Trophoblast cell (in vitro differentiated cells and primary cell): Measurements from ENCODE around the gene TENM4.

Experiments used
- DNase-seq, 2 donors: peaks; one replicate each; pipeline ENCODE4 v3.0.0-alpha.2; 2016
- H2AFZ ChIP-seq: 2 replicates; pipeline ENCODE4 v1.6.1; 2013; ENCODE audit warnings: low read length, moderate library complexity, mild to moderate bottlenecking; ENCODE audit not compliant: insufficient read depth, poor library complexity
- H2AK5ac ChIP-seq: 2 replicates; pipeline ENCODE4 v1.6.1; 2013; ENCODE audit warnings: mild to moderate bottlenecking, low read length
- H2BK120ac ChIP-seq: 2 replicates; pipeline ENCODE4 v1.6.1; 2013; ENCODE audit warnings: low read length, mild to moderate bottlenecking, moderate library complexity; ENCODE audit not compliant: insufficient read depth, poor library complexity
- H2BK12ac ChIP-seq: 2 replicates; pipeline ENCODE4 v1.6.1; 2013; ENCODE audit warnings: mild to moderate bottlenecking, low read length, moderate library complexity
- H2BK5ac ChIP-seq: 2 replicates; pipeline ENCODE4 v1.6.1; 2013; ENCODE audit warnings: low read length, low read depth, moderate library complexity, mild to moderate bottlenecking; ENCODE audit not compliant: poor library complexity
- H3K14ac ChIP-seq: 2 replicates; pipeline ENCODE4 v1.6.1; 2013; ENCODE audit warnings: mild to moderate bottlenecking, low read length
- H3K18ac ChIP-seq: 2 replicates; pipeline ENCODE4 v1.6.1; 2013; ENCODE audit warnings: mild to moderate bottlenecking, low read length
- H3K23ac ChIP-seq: 2 replicates; pipeline ENCODE4 v1.6.1; 2013; ENCODE audit warnings: low read length
- H3K27ac ChIP-seq: 2 replicates; pipeline ENCODE4 v1.5.1; 2013; ENCODE audit warnings: low read depth, mild to moderate bottlenecking, inconsistent platforms, low read length, moderate library complexity
- H3K27me3 ChIP-seq: 2 replicates; pipeline ENCODE4 v1.6.1; 2013; ENCODE audit warnings: inconsistent platforms, mild to moderate bottlenecking, low read length, moderate library complexity; ENCODE audit not compliant: insufficient read depth
- H3K36me3 ChIP-seq, 2 experiments: 1 replicate in 1 of 2; 2 replicates in 1 of 2; pipeline ENCODE4 v1.6.1; 2013; ENCODE audit warnings: low read length in 2 of 2, mild to moderate bottlenecking in 2 of 2, moderate library complexity in 1 of 2; ENCODE audit not compliant: insufficient read depth in 2 of 2, control insufficient read depth in 1 of 2
- H3K4ac ChIP-seq: 2 replicates; pipeline ENCODE4 v1.6.1; 2013; ENCODE audit warnings: low read depth, mild to moderate bottlenecking, low read length, moderate library complexity
- H3K4me1 ChIP-seq, 2 experiments: 1 replicate in 1 of 2; 2 replicates in 1 of 2; pipeline ENCODE4 v1.6.1; 2013; ENCODE audit warnings: low read length in 2 of 2, mild to moderate bottlenecking in 2 of 2, moderate library complexity in 1 of 2; ENCODE audit not compliant: insufficient read depth in 2 of 2, control insufficient read depth in 1 of 2
- H3K4me2 ChIP-seq: 2 replicates; pipeline ENCODE4 v1.6.1; 2013; ENCODE audit warnings: inconsistent platforms, mild to moderate bottlenecking, low read length, moderate library complexity
- H3K4me3 ChIP-seq: 2 replicates; pipeline ENCODE4 v1.5.1; 2013; ENCODE audit warnings: mild to moderate bottlenecking, low read depth, low read length, inconsistent platforms
- H3K79me1 ChIP-seq: one replicate; pipeline ENCODE4 v1.6.1; 2013; ENCODE audit warnings: low read length
- H3K79me2 ChIP-seq: 2 replicates; pipeline ENCODE4 v1.6.1; 2013; ENCODE audit warnings: low read length, mild to moderate bottlenecking; ENCODE audit not compliant: control insufficient read depth, insufficient read depth, poor library complexity
- H3K9ac ChIP-seq: 2 replicates; pipeline ENCODE4 v1.6.1; 2013; ENCODE audit warnings: mild to moderate bottlenecking, low read length
- H3K9me3 ChIP-seq: 2 replicates; pipeline ENCODE4 v1.6.1; 2013; ENCODE audit warnings: low read depth, mild to moderate bottlenecking, control low read depth, inconsistent platforms, low read length; ENCODE audit not compliant: insufficient read depth
- H4K12ac ChIP-seq: 2 replicates; pipeline ENCODE4 v1.6.1; 2013; ENCODE audit warnings: low read depth, mild to moderate bottlenecking, low read length, moderate library complexity
- H4K8ac ChIP-seq: 2 replicates; pipeline ENCODE4 v1.6.1; 2013; ENCODE audit warnings: low read depth, mild to moderate bottlenecking, low read length, moderate library complexity
- H4K91ac ChIP-seq: one replicate; pipeline ENCODE4 v1.6.1; 2013; ENCODE audit warnings: low read depth, mild to moderate bottlenecking, low read length, moderate library complexity
- WGBS: extraction: QIAGEN DNeasy Blood & Tissue Kit; methylation state at CpG from one replicate; pipeline ENCODE4 v1.1.7; 2013; ENCODE audit warnings: missing lambda C conversion rate; ENCODE audit not compliant: insufficient read length, insufficient coverage; ENCODE audit errors: extremely low coverage; 5-methylcytosine and 5-hydroxymethylcytosine counted together

The TENM4 gene

GRCh38 chr11:78744202-78744601 is 696.6 kb downstream of the TENM4 start:
- no peak overlapping the region for H3K23ac ChIP-seq
- no peak overlapping the region for H2BK12ac ChIP-seq
- H3K4ac ChIP-seq, result no peak overlapping the region
- no peak overlapping the region for H3K9ac ChIP-seq
- no peak overlapping the region for H3K4me2 ChIP-seq
- no peak overlapping the region for H4K8ac ChIP-seq
- no peak overlapping the region for H2BK120ac ChIP-seq
- H3K14ac ChIP-seq, result no peak overlapping the region
- H3K18ac ChIP-seq, result no peak overlapping the region
- no peak overlapping the region for H2BK5ac ChIP-seq
- H4K91ac ChIP-seq, result no peak overlapping the region
- H3K4me3 ChIP-seq, result no peak overlapping the region
- no peak overlapping the region for H4K12ac ChIP-seq
- no peaks in the 10 kb centered on the region for H3K79me2 ChIP-seq
- peaks cover 15 to 27% of the 10 kb centered on the region in 2 experiments for H3K36me3 ChIP-seq
- peaks cover 2% of the 10 kb centered on the region for H3K9me3 ChIP-seq
- no peaks in the 10 kb centered on the region for H3K79me1 ChIP-seq
- no peaks in the 10 kb centered on the region for H3K27me3 ChIP-seq
- no CpG with 5 or more reads among the region's 6 CpGs for WGBS
- no peak overlapping the region for H2AFZ ChIP-seq
- no peak overlapping the region for H2AK5ac ChIP-seq
- no peaks in the 10 kb centered on the region for H3K4me1 ChIP-seq
- no peak overlapping the region for H3K27ac ChIP-seq
- DNase-seq, result no peak

GRCh38 chr11:78742430-78742829 is 698.4 kb downstream of the TENM4 start:
- H3K79me1 ChIP-seq, result no peaks in the 10 kb centered on the region

GRCh38 chr11:78741741-78742140 is 699.1 kb downstream of the TENM4 start:
- no peak overlapping the region for H3K9ac ChIP-seq
- no CpG with 5 or more reads among the region's 7 CpGs for WGBS
- H2AFZ ChIP-seq, result no peak overlapping the region
- H4K8ac ChIP-seq, result no peak overlapping the region
- H2BK12ac ChIP-seq, result no peak overlapping the region
- no peaks in the 10 kb centered on the region for H3K79me1 ChIP-seq
- no peaks in the 10 kb centered on the region for H3K4me1 ChIP-seq
- H3K79me2 ChIP-seq, result no peaks in the 10 kb centered on the region
- no peaks in the 10 kb centered on the region for H3K27me3 ChIP-seq
- no peaks in the 10 kb centered on the region for H3K9me3 ChIP-seq
- H2BK5ac ChIP-seq, result no peak overlapping the region
- no peak overlapping the region for H3K23ac ChIP-seq
- no peak for DNase-seq
- H3K14ac ChIP-seq, result no peak overlapping the region
- H3K27ac ChIP-seq, result no peak overlapping the region
- H4K91ac ChIP-seq, result no peak overlapping the region
- H3K18ac ChIP-seq, result no peak overlapping the region
- no peak overlapping the region for H4K12ac ChIP-seq
- H3K4ac ChIP-seq, result no peak overlapping the region
- H3K4me3 ChIP-seq, result no peak overlapping the region
- no peak overlapping the region for H2BK120ac ChIP-seq
- H3K4me2 ChIP-seq, result no peak overlapping the region
- no peak overlapping the region for H2AK5ac ChIP-seq
- H3K36me3 ChIP-seq, result peaks cover 11 to 27% of the 10 kb centered on the region in 2 experiments

More at GRCh38 chr11:78742430-78742829, 698.4 kb downstream of the TENM4 start:
- Histone ChIP-seq H2AK5ac (no peak overlapping the region), H3K4me3 (no peak overlapping the region), H3K23ac (no peak overlapping the region), H2BK120ac (no peak overlapping the region), H3K27me3 (no peaks in the 10 kb centered on the region), H3K36me3 (peaks cover 14 to 29% of the 10 kb centered on the region in 2 experiments), H3K4me2 (no peak overlapping the region), H3K4me1 (no peaks in the 10 kb centered on the region), H2AFZ (no peak overlapping the region), H3K4ac (no peak overlapping the region), H2BK5ac (no peak overlapping the region), H3K9ac (no peak overlapping the region), H4K91ac (no peak overlapping the region), H4K12ac (no peak overlapping the region), H2BK12ac (no peak overlapping the region), H3K18ac (no peak overlapping the region), H3K79me2 (no peaks in the 10 kb centered on the region), H4K8ac (no peak overlapping the region), H3K14ac (no peak overlapping the region), H3K27ac (no peak overlapping the region), H3K9me3 (peaks cover 2% of the 10 kb centered on the region)
- no CpG with 5 or more reads among the region's 6 CpGs for WGBS
- DNase-seq, result no peak

- DNase-seq, result no peak
- Histone ChIP-seq H3K9me3 (no peaks in the 10 kb centered on the region), H3K79me1 (no peaks in the 10 kb centered on the region), H3K27ac (no peak overlapping the region), H2AK5ac (no peak overlapping the region), H2BK120ac (no peak overlapping the region), H3K36me3 (peaks cover 10 to 19% of the 10 kb centered on the region in 2 experiments), H3K4me1 (no peaks in the 10 kb centered on the region), H3K79me2 (no peaks in the 10 kb centered on the region), H3K4me3 (no peak overlapping the region), H3K27me3 (no peaks in the 10 kb centered on the region), H3K14ac (no peak overlapping the region), H3K4ac (no peak overlapping the region), H2BK12ac (no peak overlapping the region), H4K8ac (no peak overlapping the region), H3K9ac (no peak overlapping the region), H3K23ac (no peak overlapping the region), H4K91ac (no peak overlapping the region), H4K12ac (no peak overlapping the region), H3K18ac (no peak overlapping the region), H2BK5ac (no peak overlapping the region), H2AFZ (no peak overlapping the region), H3K4me2 (no peak overlapping the region)
- no CpG with 5 or more reads among the region's 12 CpGs for WGBS
These were observed 700.4 kb downstream of the TENM4 start for GRCh38 chr11:78740199-78741071.
